ENCODE data around the gene FAHD1. TPM values are rescaled to one million over a fixed set of nuclear protein-coding genes. Genes with fewer than 3 reads are reported as not detected.

The FAHD1 gene
- total RNA-seq, 1 donor from 2014 or later, result 53.5 TPM

GRCh38 chr16:1820946-1821290, 6.1 kb upstream of the FAHD1 start:
- Histone ChIP-seq H3K27me3 (no peaks in the 10 kb centered on the region), H3K27ac (no peak overlapping the region), H3K4me1 (peaks cover 17% of the 10 kb centered on the region), H3K9me3 (no peaks in the 10 kb centered on the region), H3K36me3 (peaks cover 0 to 47% of the 10 kb centered on the region in 2 donors), H3K4me3 (no peak overlapping the region)
- TF ChIP-seq POLR2A (IDR thresholded peaks at IDR 0.05) (no peak), CTCF (IDR thresholded peaks at IDR 0.05) (no peak), POLR2AphosphoS5 (IDR thresholded peaks at IDR 0.05; ENCODE audit: insufficient read depth in 1 of 2, low read depth in 1 of 2) (no peak)
- DNase-seq (ENCODE audit: extremely low spot score in 2 of 2), result no peak
- intact Hi-C loops (cut with DNase I), result no loop called here

- Histone ChIP-seq H3K36me3 (peaks cover 0 to 37% of the 10 kb centered on the region in 2 donors), H3K4me1 (peaks cover 17% of the 10 kb centered on the region), H3K9me3 (no peaks in the 10 kb centered on the region), H3K27ac (no peak overlapping the region), H3K27me3 (no peaks in the 10 kb centered on the region), H3K4me3 (no peak overlapping the region)
- TF ChIP-seq POLR2A (IDR thresholded peaks at IDR 0.05) (no peak), POLR2AphosphoS5 (IDR thresholded peaks at IDR 0.05; ENCODE audit: insufficient read depth in 1 of 2, low read depth in 1 of 2) (no peak)
- no peak for DNase-seq (ENCODE audit: extremely low spot score in 2 of 2)
- intact Hi-C loops (cut with DNase I), result no loop called here
These were observed 5.0 kb upstream of the FAHD1 start for GRCh38 chr16:1821861-1822611.

DNA sequence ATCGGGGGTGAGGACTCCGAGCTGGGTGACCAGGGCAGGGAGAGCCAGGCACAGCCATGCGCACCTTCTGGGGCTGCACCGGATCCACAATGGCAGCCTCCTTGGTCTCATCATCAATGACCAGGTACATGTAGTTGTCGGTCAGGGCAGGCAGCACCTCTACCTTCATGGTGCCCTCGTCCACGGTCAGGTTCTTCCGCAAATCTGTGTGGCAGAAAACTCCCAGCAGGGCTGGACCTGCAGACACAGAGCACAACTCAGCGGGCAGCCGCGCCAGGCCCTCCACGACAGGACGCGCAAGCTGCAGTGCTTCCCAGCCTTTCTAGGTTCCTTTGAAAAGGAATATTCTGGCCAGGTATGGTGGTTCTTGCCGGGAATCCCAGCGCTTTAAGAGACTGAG, 4.2 kb upstream of the FAHD1 start:
- peaks cover 0 to 34% of the 10 kb centered on the region in 2 donors for H3K36me3 ChIP-seq
- TF ChIP-seq CTCF (IDR thresholded peaks at IDR 0.05) (no peak), POLR2A (IDR thresholded peaks at IDR 0.05) (no peak), POLR2AphosphoS5 (IDR thresholded peaks at IDR 0.05; ENCODE audit: insufficient read depth in 1 of 2, low read depth in 1 of 2) (no peak)
- no peaks in the 10 kb centered on the region for H3K9me3 ChIP-seq
- H3K27ac ChIP-seq, result no peak overlapping the region
- no peak for DNase-seq (ENCODE audit: extremely low spot score in 2 of 2)
- peaks cover 21% of the 10 kb centered on the region for H3K4me1 ChIP-seq
- H3K4me3 ChIP-seq, result no peak overlapping the region
- H3K27me3 ChIP-seq, result no peaks in the 10 kb centered on the region
- intact Hi-C loops (cut with DNase I), result no loop called here

DNA sequence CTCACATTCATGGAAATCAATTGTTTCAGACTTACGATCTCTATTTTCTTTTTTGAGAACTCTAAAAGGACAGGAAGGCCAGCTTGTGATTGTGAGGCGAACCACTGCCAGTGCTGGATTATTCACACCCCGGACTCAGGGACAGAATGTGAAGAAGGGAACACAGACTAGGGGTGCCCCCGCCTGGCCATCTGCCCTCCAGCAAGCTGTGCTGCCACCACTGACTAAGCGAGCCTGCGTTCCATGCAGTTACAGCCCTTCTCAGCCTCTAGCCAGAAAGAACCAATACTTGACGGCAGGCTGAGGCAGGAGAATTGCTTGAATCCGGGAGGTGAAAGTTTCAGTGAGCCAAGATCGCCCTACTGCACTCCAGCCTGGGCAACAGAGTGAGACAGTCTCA, 3.2 kb upstream of the FAHD1 start:
- Histone ChIP-seq H3K9me3 (no peaks in the 10 kb centered on the region), H3K4me1 (peaks cover 31% of the 10 kb centered on the region), H3K27me3 (no peaks in the 10 kb centered on the region), H3K27ac (no peak overlapping the region), H3K4me3 (no peak overlapping the region), H3K36me3 (peaks cover 0 to 33% of the 10 kb centered on the region in 2 donors)
- TF ChIP-seq POLR2AphosphoS5 (IDR thresholded peaks at IDR 0.05; ENCODE audit: insufficient read depth in 1 of 2, low read depth in 1 of 2) (no peak), POLR2A (IDR thresholded peaks at IDR 0.05) (no peak), CTCF (IDR thresholded peaks at IDR 0.05) (no peak)
- DNase-seq (ENCODE audit: extremely low spot score in 2 of 2), result no peak
- intact Hi-C loops (cut with DNase I), result no loop called here

- intact Hi-C loops (cut with DNase I), result no loop called here
- H3K4me3 ChIP-seq, result peak overlapping the region; percentile 64 to 99
- TF ChIP-seq POLR2A (IDR thresholded peaks at IDR 0.05) (no peak), CTCF (IDR thresholded peaks at IDR 0.05) (no peak), POLR2AphosphoS5 (IDR thresholded peaks at IDR 0.05; ENCODE audit: insufficient read depth in 1 of 2, low read depth in 1 of 2) (no peak)
These were observed 1.6 kb upstream of the FAHD1 start for GRCh38 chr16:1825381-1825863.

More at GRCh38 chr16:1825381-1825863, 1.6 kb upstream of the FAHD1 start:
- Histone ChIP-seq H3K36me3 (peaks cover 0 to 17% of the 10 kb centered on the region in 2 donors), H3K4me1 (peaks cover 45% of the 10 kb centered on the region), H3K9me3 (no peaks in the 10 kb centered on the region), H3K27me3 (no peaks in the 10 kb centered on the region), H3K27ac (no peak overlapping the region)
- DNase-seq (ENCODE audit: extremely low spot score in 2 of 2), result no peak
